GM18526 (cell line): ENCODE measurements around the gene SENP3.

Experiments used
- POLR2A ChIP-seq: IDR thresholded peaks from 3 replicates; pipeline ENCODE4 v1.6.1; 2011; ENCODE audit not compliant: insufficient read length; ENCODE audit errors: extremely low read depth

SENP3 gene

DNA sequence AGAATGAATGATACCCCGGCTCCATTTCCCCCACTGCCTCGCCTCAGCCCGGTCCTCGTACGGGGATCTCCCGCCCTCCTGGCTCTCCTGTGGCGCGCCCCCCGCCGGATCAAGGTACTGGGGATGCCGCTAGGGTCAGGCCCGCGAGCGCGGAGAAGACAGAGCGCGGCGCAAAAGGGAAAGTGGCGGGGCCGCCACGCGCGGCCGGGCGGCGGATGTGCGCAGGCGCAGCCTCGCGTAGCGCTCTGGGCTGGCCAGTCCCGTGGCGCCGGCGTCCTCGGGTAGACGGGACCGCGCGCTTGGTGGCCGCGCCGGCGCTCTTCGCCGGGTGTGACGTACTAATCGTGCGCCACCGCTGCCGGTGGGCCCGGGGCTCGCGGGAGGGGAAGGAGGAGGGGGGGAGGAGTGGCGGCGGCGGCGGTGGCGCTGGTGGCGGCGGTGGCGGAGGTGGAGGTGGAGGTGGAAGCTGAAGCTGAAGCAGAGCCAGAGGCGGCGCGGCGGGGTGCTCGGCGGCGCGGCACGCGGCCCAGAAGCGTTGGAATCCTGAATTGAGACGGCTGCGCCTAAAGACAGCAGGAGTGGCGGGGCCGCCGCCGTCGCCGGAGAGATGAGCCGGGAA, at the start of gene SENP3:
Gene SENP3 (plus strand): TSS at position 331 of the 619 bp plus-strand sequence. CDS start 1,158 bp downstream, outside the sequence.
- peak; percentile 74 for TF ChIP-seq POLR2A

DNA sequence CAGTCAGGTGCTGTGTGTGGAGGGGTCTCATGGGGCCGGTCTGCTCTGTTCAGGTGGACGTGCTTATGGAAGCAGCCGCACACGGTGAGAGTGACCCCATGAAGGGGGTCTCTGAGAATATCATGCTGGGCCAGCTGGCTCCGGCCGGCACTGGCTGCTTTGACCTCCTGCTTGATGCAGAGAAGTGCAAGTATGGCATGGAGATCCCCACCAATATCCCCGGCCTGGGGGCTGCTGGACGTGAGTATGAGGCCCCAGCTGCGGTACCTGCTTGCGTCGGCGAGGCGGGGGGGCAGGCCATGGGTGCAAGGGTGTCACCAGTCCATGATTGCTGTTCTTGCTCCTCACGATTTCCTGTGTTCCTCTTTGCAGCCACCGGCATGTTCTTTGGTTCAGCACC, 49.6 kb upstream of the SENP3 start:
- no peak for TF ChIP-seq POLR2A

DNA sequence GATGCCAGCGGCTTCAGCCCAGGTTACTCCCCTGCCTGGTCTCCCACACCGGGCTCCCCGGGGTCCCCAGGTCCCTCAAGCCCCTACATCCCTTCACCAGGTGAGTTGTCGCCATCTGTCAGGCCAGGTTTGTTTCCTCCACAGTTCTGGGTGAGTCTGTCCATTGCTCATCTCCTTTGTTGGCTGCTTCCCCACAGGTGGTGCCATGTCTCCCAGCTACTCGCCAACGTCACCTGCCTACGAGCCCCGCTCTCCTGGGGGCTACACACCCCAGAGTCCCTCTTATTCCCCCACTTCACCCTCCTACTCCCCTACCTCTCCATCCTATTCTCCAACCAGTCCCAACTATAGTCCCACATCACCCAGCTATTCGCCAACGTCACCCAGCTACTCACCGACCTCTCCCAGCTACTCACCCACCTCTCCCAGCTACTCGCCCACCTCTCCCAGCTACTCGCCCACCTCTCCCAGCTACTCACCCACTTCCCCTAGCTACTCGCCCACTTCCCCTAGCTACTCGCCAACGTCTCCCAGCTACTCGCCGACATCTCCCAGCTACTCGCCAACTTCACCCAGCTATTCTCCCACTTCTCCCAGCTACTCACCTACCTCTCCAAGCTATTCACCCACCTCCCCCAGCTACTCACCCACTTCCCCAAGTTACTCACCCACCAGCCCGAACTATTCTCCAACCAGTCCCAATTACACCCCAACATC, 48.7 kb upstream of the SENP3 start:
- no peak for TF ChIP-seq POLR2A

DNA sequence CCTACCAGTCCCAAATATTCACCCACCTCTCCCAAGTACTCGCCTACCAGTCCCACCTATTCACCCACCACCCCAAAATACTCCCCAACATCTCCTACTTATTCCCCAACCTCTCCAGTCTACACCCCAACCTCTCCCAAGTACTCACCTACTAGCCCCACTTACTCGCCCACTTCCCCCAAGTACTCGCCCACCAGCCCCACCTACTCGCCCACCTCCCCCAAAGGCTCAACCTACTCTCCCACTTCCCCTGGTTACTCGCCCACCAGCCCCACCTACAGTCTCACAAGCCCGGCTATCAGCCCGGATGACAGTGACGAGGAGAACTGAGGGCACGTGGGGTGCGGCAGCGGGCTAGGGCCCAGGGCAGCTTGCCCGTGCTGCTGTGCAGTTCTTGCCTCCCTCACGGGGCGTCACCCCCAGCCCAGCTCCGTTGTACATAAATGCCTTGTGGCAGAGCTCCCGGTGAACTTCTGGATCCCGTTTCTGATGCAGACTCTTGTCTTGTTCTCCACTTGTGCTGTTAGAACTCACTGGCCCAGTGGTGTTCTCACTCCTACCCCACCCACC, 47.8 kb upstream of the SENP3 start:
- TF ChIP-seq POLR2A: no peak

DNA sequence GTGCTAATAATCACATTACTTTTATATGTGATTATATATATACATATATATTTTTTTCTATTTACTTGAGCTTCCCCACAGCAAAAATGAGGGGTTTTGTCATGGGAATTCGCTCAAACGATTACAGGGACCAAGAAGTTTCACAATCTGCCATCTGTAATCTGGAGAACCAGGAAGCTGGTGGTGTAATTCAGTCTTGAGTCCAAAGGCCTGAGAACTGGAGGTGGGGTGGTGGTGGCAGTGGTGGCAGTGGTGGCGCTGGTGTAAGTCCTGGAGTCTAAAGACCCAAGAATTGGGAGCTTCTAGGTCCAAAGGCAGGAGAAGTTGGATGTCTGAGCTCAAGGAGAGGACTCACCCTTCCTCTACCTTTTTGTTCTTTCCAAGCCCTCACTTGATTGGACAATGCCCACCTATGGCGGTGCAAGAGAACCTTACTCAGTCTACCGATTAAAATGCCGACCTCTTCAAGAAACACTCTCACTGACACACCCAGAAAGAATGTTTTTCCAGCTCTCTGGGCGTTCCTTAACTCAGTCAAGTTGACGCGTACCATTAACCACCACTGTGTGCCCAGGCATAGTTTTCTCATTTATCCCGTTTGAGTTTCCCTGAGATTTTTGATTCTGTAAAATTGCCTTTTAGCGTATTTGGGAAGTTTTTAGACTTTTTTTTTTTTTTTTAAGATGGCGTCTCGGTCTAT, 45.7 kb upstream of the SENP3 start:
- TF ChIP-seq POLR2A: no peak

DNA sequence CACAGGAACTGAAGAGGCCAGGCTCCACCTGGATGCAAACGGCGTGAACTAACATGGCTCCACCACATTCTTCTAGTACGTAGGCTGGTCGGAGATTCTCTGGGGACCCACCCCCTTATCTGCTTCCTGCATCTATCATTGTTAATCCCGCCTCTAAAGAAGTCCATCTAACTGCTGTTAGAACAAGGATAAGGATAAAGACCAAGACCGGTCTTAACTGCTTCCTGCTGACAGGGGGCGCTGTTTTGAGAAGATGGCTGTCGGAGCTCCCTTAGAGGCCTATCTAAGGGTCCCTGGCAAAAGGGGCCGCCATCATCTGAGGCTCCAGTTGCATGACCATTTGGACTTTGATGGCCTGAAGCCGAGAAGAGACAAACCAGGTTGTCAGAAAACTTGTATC, 38.7 kb upstream of the SENP3 start:
- no peak for TF ChIP-seq POLR2A

DNA sequence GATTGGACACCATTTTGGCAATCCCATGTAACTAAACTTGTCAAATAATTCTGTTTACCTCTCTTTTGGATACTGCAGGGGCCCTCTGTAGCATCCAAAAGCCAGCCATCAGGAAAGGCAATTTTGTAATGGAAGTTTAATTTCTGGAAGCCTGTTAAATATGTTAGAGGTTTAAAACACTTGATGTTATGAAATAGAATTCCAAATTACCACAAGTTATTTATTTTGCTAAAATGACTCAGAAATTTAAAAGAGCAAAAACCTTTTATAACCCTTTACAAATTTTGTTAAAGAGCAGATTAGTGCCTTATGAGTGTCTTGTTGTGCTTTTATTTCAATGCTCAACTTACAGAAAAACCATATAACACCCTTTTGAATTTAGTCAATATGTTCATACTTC, 32.9 kb upstream of the SENP3 start:
- TF ChIP-seq POLR2A: no peak

DNA sequence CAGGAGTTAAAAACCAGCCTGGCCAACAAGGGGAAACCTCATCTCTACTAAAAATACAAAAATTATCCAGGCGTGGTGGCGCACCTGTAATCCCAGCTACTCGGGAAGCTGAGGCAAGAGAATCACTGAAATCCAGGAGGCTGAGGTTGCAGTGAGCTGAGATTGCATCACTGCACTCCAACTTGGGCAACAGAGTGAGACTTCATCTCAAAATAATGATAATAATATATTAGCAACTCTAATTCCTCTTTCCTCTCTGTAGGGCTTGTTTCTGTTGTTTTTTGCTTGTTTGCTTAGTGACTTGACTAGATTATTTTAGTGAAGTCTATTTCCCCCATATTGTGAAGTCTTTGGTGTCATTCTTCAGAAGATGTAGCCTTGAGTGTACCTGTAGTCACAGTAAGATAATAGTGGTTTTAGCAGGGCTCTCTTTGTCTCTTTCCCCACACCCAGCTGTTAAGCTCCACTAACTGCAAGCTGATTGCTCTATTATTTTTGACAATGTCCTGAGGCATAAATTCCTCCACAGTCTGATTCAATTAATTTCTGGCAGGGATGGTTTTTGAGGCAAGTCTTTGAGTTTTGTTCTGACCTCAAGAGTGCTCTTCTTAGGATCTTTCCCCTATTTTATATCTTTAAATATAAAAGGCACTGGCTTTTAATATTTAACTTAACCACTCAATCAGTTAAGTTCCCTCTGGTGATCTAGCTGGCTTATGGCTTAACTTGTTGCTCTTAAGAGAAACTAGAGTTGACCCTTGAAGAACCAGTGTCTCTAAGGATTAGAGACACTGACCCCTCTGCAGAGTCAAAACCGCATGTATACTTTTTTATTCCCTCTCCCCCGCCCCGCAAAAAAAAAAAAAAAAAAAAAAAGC, 31.5 kb upstream of the SENP3 start:
- TF ChIP-seq POLR2A: no peak

DNA sequence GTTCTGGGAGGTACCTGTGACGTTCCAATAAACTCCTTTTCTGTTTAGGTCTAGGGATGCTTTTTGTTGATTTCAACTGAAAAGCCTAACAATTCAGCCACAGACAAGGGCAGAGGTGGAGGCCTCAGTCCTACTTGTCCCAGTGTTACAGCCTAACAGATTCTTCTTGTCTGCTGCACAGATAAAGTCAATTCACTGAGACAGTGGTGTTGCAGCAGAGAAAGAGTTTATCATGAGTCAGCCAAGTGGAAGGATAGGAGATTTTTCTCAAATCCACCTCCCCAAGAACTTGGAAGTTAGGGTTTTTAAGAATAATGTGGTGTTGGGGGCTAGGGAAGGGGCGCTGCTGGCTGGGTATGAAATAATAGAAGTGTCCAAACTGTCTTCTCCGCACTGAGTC, 23.7 kb upstream of the SENP3 start:
- TF ChIP-seq POLR2A: no peak

DNA sequence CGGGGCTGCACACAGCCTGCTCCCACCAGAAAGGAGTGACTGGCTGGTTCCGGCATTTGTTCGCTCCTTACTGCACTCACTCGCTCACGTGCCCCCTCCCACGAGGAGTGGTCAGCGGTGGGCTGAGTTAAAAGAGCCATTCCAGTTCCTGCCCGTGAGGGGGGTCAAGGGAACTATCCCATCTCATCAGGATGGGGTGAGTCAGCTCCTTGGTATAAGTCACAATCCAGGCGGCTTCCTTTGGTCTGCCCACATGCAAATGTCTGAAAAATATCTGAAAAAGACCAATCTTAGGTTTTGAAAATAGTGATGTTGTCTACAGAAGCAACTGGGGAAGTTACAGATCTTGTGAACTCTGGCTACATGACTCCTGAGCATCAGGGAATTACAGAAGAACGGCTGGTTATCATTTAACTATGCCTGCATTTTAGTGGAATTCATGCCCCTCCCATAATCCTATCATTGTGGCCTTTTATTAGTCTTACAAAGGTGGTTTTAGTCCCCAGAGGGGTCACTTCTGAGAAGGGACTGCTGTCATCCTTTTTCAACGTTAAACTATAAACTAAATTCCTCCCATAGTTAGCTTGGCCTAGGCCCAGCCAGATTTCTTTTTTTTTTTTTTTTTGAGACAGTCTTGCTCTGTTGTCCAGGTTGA, 22.7 kb upstream of the SENP3 start:
- TF ChIP-seq POLR2A: no peak

DNA sequence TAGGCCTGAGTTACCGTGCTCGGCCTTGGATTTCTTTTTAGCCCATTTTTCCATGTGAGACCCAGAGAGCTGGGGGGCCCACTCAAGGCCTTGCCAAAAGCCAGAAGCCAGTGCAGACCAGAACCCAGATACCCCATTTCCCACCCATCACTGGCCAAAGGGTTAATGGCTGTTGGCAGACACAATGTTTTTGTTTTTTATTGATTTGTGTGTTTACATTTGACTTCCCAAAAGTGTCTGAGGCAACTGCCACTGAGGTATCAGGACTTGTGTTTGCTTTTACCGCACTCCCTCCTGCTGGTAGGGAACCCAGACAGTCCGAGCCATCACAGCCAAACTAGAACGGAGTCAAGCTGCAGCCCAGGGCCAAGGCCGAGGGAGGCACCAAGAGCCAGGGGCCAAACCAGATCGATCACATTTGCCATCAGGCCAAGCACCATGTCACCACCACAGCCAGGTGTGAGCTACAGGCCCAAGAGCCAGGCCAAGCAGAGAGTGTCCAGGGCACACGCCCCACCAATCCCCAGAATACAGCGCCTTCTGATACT, 20.6 kb upstream of the SENP3 start:
- no peak for TF ChIP-seq POLR2A

DNA sequence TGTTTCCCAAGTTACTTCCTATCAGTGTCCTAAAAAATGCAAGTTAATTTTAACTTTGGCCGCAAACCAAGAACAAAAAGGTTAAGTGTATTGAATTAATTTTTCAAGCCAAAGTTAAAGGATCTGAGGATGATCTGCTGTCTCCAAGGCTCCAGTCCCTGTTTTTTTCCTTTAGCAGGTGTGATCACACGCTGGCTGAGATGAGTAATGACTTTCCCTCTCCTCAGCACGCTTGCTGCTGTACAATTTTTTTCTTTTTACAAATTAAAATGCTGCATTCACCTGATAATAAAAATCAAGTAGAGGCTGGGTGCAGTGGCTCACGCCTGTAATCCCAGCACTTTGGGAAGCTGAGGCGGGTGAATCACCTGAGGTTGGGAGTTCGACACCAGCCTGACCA, 16.8 kb upstream of the SENP3 start:
- no peak for TF ChIP-seq POLR2A

DNA sequence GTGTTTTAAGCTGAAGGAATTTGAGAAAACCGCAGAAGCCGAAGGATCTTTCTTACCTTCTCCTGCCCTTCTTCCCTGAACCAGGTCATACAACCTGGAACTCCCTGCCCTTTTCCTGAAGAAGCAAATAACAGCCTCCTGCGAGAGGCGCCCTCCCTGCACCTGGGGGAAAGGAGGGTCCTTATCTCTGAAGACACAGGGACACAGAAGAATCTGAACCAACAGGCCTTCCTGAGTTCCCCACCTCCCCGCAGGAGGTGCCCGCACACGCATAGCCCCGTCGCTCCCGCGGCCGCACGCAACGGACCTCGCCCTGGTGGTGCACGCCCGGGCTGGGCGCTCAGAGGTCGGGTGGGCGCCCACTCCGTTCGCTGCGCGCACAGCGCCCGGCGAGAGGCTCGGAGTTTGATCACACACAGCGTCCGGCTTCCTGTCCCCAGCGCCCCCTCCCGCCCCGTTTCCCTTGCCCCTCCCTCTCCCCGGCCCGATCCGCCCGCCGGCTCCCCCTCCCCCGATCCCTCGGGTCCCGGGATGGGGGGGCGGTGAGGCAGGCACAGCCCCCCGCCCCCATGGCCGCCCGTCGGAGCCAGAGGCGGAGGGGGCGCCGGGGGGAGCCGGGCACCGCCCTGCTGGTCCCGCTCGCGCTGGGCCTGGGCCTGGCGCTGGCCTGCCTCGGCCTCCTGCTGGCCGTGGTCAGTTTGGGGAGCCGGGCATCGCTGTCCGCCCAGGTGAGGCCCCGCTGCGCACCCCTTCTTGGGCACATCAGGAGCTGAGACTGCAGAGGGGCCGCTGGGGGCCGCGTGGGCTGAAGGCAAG, 12.9 kb upstream of the SENP3 start, which contains the start of gene TNFSF12:
Gene TNFSF12 (plus strand): TSS at position 474 of the 816 bp plus-strand sequence. CDS start 96 bp downstream, at position 570.
- TF ChIP-seq POLR2A: peak; percentile 65
